ENCODE results near the gene SIK3.

The SIK3 gene

DNA sequence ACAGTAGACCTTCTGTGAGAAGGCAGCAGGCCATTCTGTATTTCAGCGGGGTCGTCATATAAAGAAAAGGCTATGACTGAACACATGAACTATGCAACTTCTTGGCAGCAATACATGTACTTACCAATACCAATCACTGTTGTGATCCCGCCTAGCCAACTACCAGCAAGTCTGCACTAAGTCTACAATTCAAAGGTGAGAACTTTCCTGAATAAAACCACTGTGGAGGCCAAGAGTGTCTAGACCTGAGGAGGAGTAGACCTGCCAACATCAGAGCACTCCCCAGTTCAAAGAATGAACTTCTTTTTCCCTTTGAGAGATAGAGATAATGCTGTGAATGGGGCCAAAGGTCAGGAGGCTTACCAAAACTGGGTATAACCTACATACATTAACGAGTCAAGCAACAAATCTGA is 108.2 kb downstream of the SIK3 start:
- H3K9me3 ChIP-seq (replicated peaks; ENCODE audit: insufficient read depth, low read length): no peaks in the 10 kb centered on the region
- peaks cover 24% of the 10 kb centered on the region for H3F3A ChIP-seq (ENCODE audit: insufficient read depth, low read length)
- H3K27me3 ChIP-seq (replicated peaks; ENCODE audit: insufficient read depth, low read length): no peaks in the 10 kb centered on the region
- peaks cover 37% of the 10 kb centered on the region for H3K4me1 ChIP-seq (ENCODE audit: low read length)
- no peak overlapping the region for H2AFZ ChIP-seq (ENCODE audit: low read length)
- no peaks in the 10 kb centered on the region for H3K36me3 ChIP-seq (replicated peaks; ENCODE audit: insufficient read depth, low read length)
- H3K9me2 ChIP-seq (replicated peaks; ENCODE audit: insufficient read depth, low read length): no peaks in the 10 kb centered on the region
- no peak overlapping the region for H3K9ac ChIP-seq (ENCODE audit: low read length)
- no peak overlapping the region for H3K4me2 ChIP-seq (ENCODE audit: low read depth, low read length)
- H3K79me2 ChIP-seq (ENCODE audit: low read length): peaks cover 92% of the 10 kb centered on the region
- no peak for DNase-seq
- H3K27ac ChIP-seq (ENCODE audit: low read length): no peak overlapping the region
- H4K20me1 ChIP-seq (ENCODE audit: insufficient read depth, low read length): peaks cover 8% of the 10 kb centered on the region; the same call in 1 of the 2 replicates
- TF ChIP-seq EZH2 (optimal IDR thresholded peaks at IDR 0.05; ENCODE audit: low read depth, low read length) (no peak), EZH2phosphoT487 (IDR thresholded peaks at IDR 0.05; ENCODE audit: low read length) (no peak)
- TF ChIP-seq, protein P1, sequence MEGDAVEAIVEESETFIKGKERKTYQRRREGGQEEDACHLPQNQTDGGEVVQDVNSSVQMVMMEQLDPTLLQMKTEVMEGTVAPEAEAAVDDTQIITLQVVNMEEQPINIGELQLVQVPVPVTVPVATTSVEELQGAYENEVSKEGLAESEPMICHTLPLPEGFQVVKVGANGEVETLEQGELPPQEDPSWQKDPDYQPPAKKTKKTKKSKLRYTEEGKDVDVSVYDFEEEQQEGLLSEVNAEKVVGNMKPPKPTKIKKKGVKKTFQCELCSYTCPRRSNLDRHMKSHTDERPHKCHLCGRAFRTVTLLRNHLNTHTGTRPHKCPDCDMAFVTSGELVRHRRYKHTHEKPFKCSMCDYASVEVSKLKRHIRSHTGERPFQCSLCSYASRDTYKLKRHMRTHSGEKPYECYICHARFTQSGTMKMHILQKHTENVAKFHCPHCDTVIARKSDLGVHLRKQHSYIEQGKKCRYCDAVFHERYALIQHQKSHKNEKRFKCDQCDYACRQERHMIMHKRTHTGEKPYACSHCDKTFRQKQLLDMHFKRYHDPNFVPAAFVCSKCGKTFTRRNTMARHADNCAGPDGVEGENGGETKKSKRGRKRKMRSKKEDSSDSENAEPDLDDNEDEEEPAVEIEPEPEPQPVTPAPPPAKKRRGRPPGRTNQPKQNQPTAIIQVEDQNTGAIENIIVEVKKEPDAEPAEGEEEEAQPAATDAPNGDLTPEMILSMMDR (IDR thresholded peaks at IDR 0.05; ENCODE audit: low read length): no peak
- H3K4me3 ChIP-seq (ENCODE audit: low read length): no peak overlapping the region

DNA sequence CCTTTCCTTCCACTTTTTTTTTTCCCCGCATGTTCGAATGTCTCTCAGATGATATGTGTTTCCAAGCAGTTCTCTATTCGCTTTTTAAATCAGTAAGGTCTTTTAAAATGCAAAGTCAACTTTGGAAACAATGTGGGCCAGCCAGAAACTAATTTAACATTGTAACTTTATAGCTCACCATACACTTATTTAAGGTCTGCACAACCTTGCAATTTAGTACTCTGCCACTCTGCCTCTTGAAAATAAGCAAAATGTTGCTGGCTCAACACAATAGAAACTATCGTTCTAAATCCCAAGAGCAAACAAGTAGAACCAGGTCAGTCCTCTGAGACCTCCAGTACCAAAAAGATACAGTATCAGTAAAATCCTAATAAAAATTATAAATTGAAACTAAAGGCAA is 109.0 kb downstream of the SIK3 start:
- Histone ChIP-seq H3K27ac (ENCODE audit: low read length) (no peak overlapping the region), H3K4me3 (ENCODE audit: low read length) (no peak overlapping the region), H2AFZ (ENCODE audit: low read length) (no peak overlapping the region), H3K9ac (ENCODE audit: low read length) (no peak overlapping the region), H3K9me3 (replicated peaks; ENCODE audit: insufficient read depth, low read length) (no peaks in the 10 kb centered on the region), H3K27me3 (replicated peaks; ENCODE audit: insufficient read depth, low read length) (no peaks in the 10 kb centered on the region), H3K4me2 (ENCODE audit: low read depth, low read length) (no peak overlapping the region), H3F3A (ENCODE audit: insufficient read depth, low read length) (peaks cover 24% of the 10 kb centered on the region), H4K20me1 (ENCODE audit: insufficient read depth, low read length) (peaks cover 8% of the 10 kb centered on the region; the same call in 1 of the 2 replicates), H3K36me3 (replicated peaks; ENCODE audit: insufficient read depth, low read length) (no peaks in the 10 kb centered on the region), H3K9me2 (replicated peaks; ENCODE audit: insufficient read depth, low read length) (no peaks in the 10 kb centered on the region), H3K4me1 (ENCODE audit: low read length) (peaks cover 40% of the 10 kb centered on the region), H3K79me2 (ENCODE audit: low read length) (peaks cover 93% of the 10 kb centered on the region)
- no peak for DNase-seq
- TF ChIP-seq, protein P1 (IDR thresholded peaks at IDR 0.05; ENCODE audit: low read length): no peak
- TF ChIP-seq EZH2phosphoT487 (IDR thresholded peaks at IDR 0.05; ENCODE audit: low read length): no peak
- TF ChIP-seq EZH2 (optimal IDR thresholded peaks at IDR 0.05; ENCODE audit: low read depth, low read length): no peak

DNA sequence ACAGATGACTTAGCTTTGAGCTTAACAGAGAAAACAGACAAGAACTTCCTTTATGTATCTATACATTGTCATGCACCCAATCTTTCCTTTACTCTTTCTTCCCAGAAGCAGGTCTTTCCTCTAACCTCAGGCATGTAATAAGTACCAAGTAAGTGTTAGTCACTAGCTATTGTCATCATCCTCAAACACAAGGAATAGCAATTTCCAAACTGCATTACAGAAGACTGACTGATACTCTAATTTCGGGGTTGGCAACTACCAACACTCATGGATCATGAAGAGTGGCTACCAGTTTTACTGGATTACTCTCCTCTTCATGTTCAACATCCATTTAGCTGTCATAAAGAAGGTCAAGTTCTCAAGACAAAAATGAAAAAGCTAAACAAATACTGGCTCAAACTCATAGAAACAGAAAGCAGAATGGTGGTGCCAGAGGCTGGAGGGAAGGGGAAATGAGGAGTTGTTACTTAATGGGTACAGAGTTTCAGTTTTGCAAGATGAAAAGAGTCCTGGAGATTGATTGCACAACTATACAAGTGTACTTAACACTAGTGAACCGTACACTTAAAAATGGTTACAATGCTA is 111.6 kb downstream of the SIK3 start:
- DNase-seq: peak; percentile 75
- no peak overlapping the region for H3K9ac ChIP-seq (ENCODE audit: low read length)
- no peaks in the 10 kb centered on the region for H3K9me2 ChIP-seq (replicated peaks; ENCODE audit: insufficient read depth, low read length)
- H3K27ac ChIP-seq (ENCODE audit: low read length): peak overlapping the region; percentile 59
- no peaks in the 10 kb centered on the region for H3K36me3 ChIP-seq (replicated peaks; ENCODE audit: insufficient read depth, low read length)
- H3K4me1 ChIP-seq (ENCODE audit: low read length): peaks cover 40% of the 10 kb centered on the region
- no peaks in the 10 kb centered on the region for H3K27me3 ChIP-seq (replicated peaks; ENCODE audit: insufficient read depth, low read length)
- TF ChIP-seq EZH2 (optimal IDR thresholded peaks at IDR 0.05; ENCODE audit: low read depth, low read length) (no peak), EZH2phosphoT487 (IDR thresholded peaks at IDR 0.05; ENCODE audit: low read length) (no peak)
- TF ChIP-seq, protein P1 (IDR thresholded peaks at IDR 0.05; ENCODE audit: low read length): no peak
- H2AFZ ChIP-seq (ENCODE audit: low read length): no peak overlapping the region
- peaks cover 92% of the 10 kb centered on the region for H3K79me2 ChIP-seq (ENCODE audit: low read length)
- H3K4me2 ChIP-seq (ENCODE audit: low read depth, low read length): peak overlapping the region; percentile 58
- peaks cover 4% of the 10 kb centered on the region; the same call in 1 of the 2 replicates for H4K20me1 ChIP-seq (ENCODE audit: insufficient read depth, low read length)
- H3K4me3 ChIP-seq (ENCODE audit: low read length): peak overlapping the region; percentile 20; the same call in 1 of the 2 replicates
- H3K9me3 ChIP-seq (replicated peaks; ENCODE audit: insufficient read depth, low read length): no peaks in the 10 kb centered on the region
- peaks cover 24% of the 10 kb centered on the region for H3F3A ChIP-seq (ENCODE audit: insufficient read depth, low read length)

All from MM.1S (cell line).